ENCODE results near the gene MEGF10. TPM values are rescaled to one million over a fixed set of nuclear protein-coding genes. Genes with fewer than 3 reads are reported as not detected.
A peak's percentile ranks its signal among the peaks of the same experiment; 100 is the strongest.

Gene MEGF10
- total RNA-seq, 1 donor from 2014 or later = not detected

DNA sequence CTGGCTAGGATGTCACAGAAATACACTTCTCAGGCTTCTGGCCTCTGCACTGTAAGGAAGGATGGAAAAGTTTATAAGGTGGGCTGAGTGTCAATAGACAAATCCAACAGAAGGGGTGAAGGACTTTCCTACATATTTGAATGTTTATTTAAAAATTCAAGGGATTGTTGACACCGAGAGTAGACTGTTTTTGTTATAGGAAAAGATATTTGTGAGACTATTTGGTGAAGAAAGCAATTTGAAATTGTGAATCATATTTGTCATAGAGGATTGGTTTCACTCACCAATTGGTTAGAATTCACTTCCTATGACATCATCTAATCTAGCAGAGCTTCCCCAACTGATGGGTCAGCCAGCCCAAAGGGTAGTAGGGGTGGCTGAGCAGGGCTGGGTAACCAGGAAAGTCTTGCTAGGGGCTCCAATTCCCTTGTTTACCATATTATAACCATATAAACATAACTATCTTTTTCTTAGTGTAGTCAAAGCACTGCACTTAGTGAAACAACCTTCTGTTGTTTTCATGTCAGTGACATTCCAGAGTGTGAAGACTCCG is 14.9 kb upstream of the MEGF10 start:
- no peaks in the 10 kb centered on the region for H3K36me3 ChIP-seq (ENCODE audit: control insufficient read depth, insufficient read depth, low read length)
- H3K27me3 ChIP-seq (ENCODE audit: control insufficient read depth, insufficient read depth, low read length) = peaks cover 4% of the 10 kb centered on the region
- DNase-seq (ENCODE audit: low read depth) (peak; percentile 18), FAIRE-seq (no peak)
- TF ChIP-seq, protein P1, sequence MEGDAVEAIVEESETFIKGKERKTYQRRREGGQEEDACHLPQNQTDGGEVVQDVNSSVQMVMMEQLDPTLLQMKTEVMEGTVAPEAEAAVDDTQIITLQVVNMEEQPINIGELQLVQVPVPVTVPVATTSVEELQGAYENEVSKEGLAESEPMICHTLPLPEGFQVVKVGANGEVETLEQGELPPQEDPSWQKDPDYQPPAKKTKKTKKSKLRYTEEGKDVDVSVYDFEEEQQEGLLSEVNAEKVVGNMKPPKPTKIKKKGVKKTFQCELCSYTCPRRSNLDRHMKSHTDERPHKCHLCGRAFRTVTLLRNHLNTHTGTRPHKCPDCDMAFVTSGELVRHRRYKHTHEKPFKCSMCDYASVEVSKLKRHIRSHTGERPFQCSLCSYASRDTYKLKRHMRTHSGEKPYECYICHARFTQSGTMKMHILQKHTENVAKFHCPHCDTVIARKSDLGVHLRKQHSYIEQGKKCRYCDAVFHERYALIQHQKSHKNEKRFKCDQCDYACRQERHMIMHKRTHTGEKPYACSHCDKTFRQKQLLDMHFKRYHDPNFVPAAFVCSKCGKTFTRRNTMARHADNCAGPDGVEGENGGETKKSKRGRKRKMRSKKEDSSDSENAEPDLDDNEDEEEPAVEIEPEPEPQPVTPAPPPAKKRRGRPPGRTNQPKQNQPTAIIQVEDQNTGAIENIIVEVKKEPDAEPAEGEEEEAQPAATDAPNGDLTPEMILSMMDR (IDR thresholded peaks at IDR 0.05; ENCODE audit: insufficient read depth, low read length, severe bottlenecking) = no peak
- H3K4me3 ChIP-seq (ENCODE audit: low read depth, low read length) = no peak overlapping the region

- TF ChIP-seq, protein P1 (IDR thresholded peaks at IDR 0.05; ENCODE audit: insufficient read depth, low read length, severe bottlenecking) = no peak
- no peak for DNase-seq (ENCODE audit: low read depth)
- no peak overlapping the region for H3K4me3 ChIP-seq (ENCODE audit: low read depth, low read length)
- H3K36me3 ChIP-seq (ENCODE audit: control insufficient read depth, insufficient read depth, low read length) = no peaks in the 10 kb centered on the region
- peaks cover 5% of the 10 kb centered on the region for H3K27me3 ChIP-seq (ENCODE audit: control insufficient read depth, insufficient read depth, low read length)
- peak; percentile 28 for FAIRE-seq
These were observed 9.9 kb upstream of the MEGF10 start for GRCh38 chr5:127280491-127281220.

DNA sequence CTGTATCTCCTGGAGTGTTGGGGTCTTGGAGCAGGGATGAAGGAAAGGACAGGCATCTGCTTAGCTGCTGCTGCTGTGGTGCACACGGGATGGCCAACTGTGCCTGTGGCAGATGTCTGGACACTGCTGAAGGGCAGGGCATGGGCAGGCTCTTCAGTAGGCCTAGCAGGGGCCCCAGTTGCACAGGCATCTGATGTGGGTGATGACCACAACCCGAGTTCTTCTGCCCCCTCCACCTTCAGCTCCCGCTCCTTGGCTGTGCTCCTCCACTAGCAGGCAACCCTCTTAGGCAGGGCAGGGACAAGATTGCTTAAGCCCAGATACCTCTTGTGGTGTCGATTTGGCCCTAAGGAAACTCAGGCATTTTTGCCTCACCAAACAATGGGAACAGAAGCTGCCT is 9.0 kb upstream of the MEGF10 start:
- no peak for FAIRE-seq
- DNase-seq (ENCODE audit: low read depth) = no peak
- Histone ChIP-seq H3K4me3 (ENCODE audit: low read depth, low read length) (no peak overlapping the region), H3K36me3 (ENCODE audit: control insufficient read depth, insufficient read depth, low read length) (no peaks in the 10 kb centered on the region), H3K27me3 (ENCODE audit: control insufficient read depth, insufficient read depth, low read length) (peaks cover 5% of the 10 kb centered on the region)
- TF ChIP-seq, protein P1 (IDR thresholded peaks at IDR 0.05; ENCODE audit: insufficient read depth, low read length, severe bottlenecking) = no peak

GRCh38 chr5:127288676-127289075 is 1.9 kb upstream of the MEGF10 start:
- TF ChIP-seq, protein P1 (IDR thresholded peaks at IDR 0.05; ENCODE audit: insufficient read depth, low read length, severe bottlenecking) = no peak
- DNase-seq (ENCODE audit: low read depth) (no peak), FAIRE-seq (no peak)
- Histone ChIP-seq H3K36me3 (ENCODE audit: control insufficient read depth, insufficient read depth, low read length) (no peaks in the 10 kb centered on the region), H3K27me3 (ENCODE audit: control insufficient read depth, insufficient read depth, low read length) (peaks cover 15% of the 10 kb centered on the region), H3K4me3 (ENCODE audit: low read depth, low read length) (no peak overlapping the region)

- no peak for DNase-seq (ENCODE audit: low read depth)
- no peaks in the 10 kb centered on the region for H3K36me3 ChIP-seq (ENCODE audit: control insufficient read depth, insufficient read depth, low read length)
- TF ChIP-seq, protein P1 (IDR thresholded peaks at IDR 0.05; ENCODE audit: insufficient read depth, low read length, severe bottlenecking) = no peak
- FAIRE-seq = no peak
- no peak overlapping the region for H3K4me3 ChIP-seq (ENCODE audit: low read depth, low read length)
- peaks cover 17% of the 10 kb centered on the region for H3K27me3 ChIP-seq (ENCODE audit: control insufficient read depth, insufficient read depth, low read length)
These were observed 524 bp downstream of the MEGF10 start for GRCh38 chr5:127290946-127291693.

Data from bronchial epithelial cell (primary cell).